CD14-positive monocyte (primary cell): Measurements from ENCODE around the gene BHLHE23. TPM values are rescaled to one million over a fixed set of nuclear protein-coding genes. Genes with fewer than 3 reads are reported as not detected.

Experiments used
- DNase-seq, 3 donors: peaks; one replicate each; pipeline ENCODE4 v3.0.0-alpha.2; 2011 to 2022
- H2AFZ ChIP-seq: 2 replicates; pipeline ENCODE4 v1.6.0; 2012; ENCODE audit warnings: mild to moderate bottlenecking, low read depth, low read length, inconsistent platforms; ENCODE audit not compliant: insufficient read depth, poor library complexity, severe bottlenecking
- H3K27ac ChIP-seq, 2 donors: 1 replicate in 1 of 2; 2 replicates in 1 of 2; pipeline ENCODE4 v1.5.1; 2012 to 2013; ENCODE audit warnings: low read length in 2 of 2, control low read depth in 1 of 2, inconsistent platforms in 1 of 2, low read depth in 1 of 2, mild to moderate bottlenecking in 1 of 2
- H3K27me3 ChIP-seq, 2 donors: one replicate each; pipeline versions ENCODE4 v1.6.0 to v1.6.1; 2011 to 2013; ENCODE audit warnings: low read length in 2 of 2; ENCODE audit not compliant: control insufficient read depth in 2 of 2, insufficient read depth in 2 of 2
- H3K36me3 ChIP-seq, 2 donors: replicated peaks in 1 of 2; 1 replicate in 1 of 2; 2 replicates in 1 of 2; pipeline versions ENCODE4 v1.5.1 to v1.6.1; 2012 to 2013; ENCODE audit warnings: low read length in 2 of 2, control low read depth in 1 of 2, inconsistent platforms in 1 of 2, mild to moderate bottlenecking in 1 of 2; ENCODE audit not compliant: insufficient read depth in 2 of 2, control insufficient read depth in 1 of 2
- H3K4me1 ChIP-seq, 2 donors: 1 replicate in 1 of 2; 2 replicates in 1 of 2; pipeline versions ENCODE4 v1.5.1 to v1.6.1; 2012 to 2013; ENCODE audit warnings: low read length in 2 of 2, control low read depth in 1 of 2, inconsistent platforms in 1 of 2, mild to moderate bottlenecking in 1 of 2, moderate library complexity in 1 of 2; ENCODE audit not compliant: insufficient read depth in 2 of 2, control insufficient read depth in 1 of 2
- H3K4me2 ChIP-seq: replicated peaks from 2 replicates; pipeline ENCODE3; 2012; ENCODE audit warnings: low read length, moderate library complexity, mild to moderate bottlenecking; ENCODE audit not compliant: poor library complexity, severe bottlenecking; ENCODE audit errors: extremely low read depth
- H3K4me3 ChIP-seq, 3 experiments: fragments of 200-600 bp in 1 of 3; sonication (generic) in 1 of 3; replicated peaks in 1 of 3; 1 replicate in 2 of 3; 2 replicates in 1 of 3; pipeline ENCODE4 v1.5.1; 2011 to 2013; ENCODE audit warnings: low read length in 3 of 3, mild to moderate bottlenecking in 3 of 3, control low read depth in 2 of 3, low read depth in 2 of 3, inconsistent platforms in 1 of 3, moderate library complexity in 1 of 3
- H3K79me2 ChIP-seq: 2 replicates; pipeline ENCODE4 v1.6.0; 2012; ENCODE audit warnings: mild to moderate bottlenecking, control low read depth, inconsistent platforms, low read length, moderate library complexity; ENCODE audit not compliant: insufficient read depth
- H3K9ac ChIP-seq: 2 replicates; pipeline ENCODE4 v1.6.0; 2017; ENCODE audit warnings: low read length, mild to moderate bottlenecking; ENCODE audit not compliant: insufficient read depth, poor library complexity, severe bottlenecking
- H3K9me3 ChIP-seq, 2 donors: replicated peaks in 1 of 2; 1 replicate in 1 of 2; 2 replicates in 1 of 2; pipeline versions ENCODE4 v1.5.1 to v1.6.1; 2012 to 2013; ENCODE audit warnings: low read length in 2 of 2, control low read depth in 1 of 2; ENCODE audit not compliant: control insufficient read depth in 1 of 2, insufficient read depth in 1 of 2
- H4K20me1 ChIP-seq: 2 replicates; pipeline ENCODE4 v1.6.0; 2012; ENCODE audit warnings: mild to moderate bottlenecking, low read length, control low read depth, moderate library complexity; ENCODE audit not compliant: insufficient read depth
- H3K27ac Mint-ChIP-seq, 7 donors: one replicate each; pipeline ENCODE4 v1.8.0; 2020; ENCODE audit warnings: mild to moderate bottlenecking in 7 of 7, mixed read lengths in 7 of 7, moderate library complexity in 6 of 7, inconsistent platforms in 2 of 7
- H3K27me3 Mint-ChIP-seq, 3 donors: one replicate each; pipeline ENCODE4 v1.8.0; 2021 to 2022; ENCODE audit warnings: low read depth in 3 of 3, mild to moderate bottlenecking in 3 of 3, mixed read lengths in 3 of 3, moderate library complexity in 3 of 3, inconsistent platforms in 1 of 3
- H3K36me3 Mint-ChIP-seq, 2 donors: one replicate each; pipeline ENCODE4 v1.8.0; 2020; ENCODE audit warnings: mixed read lengths in 2 of 2, inconsistent platforms in 1 of 2, mild to moderate bottlenecking in 1 of 2
- H3K4me1 Mint-ChIP-seq: one replicate; pipeline ENCODE4 v1.8.0; 2020; ENCODE audit warnings: mild to moderate bottlenecking, mixed read lengths
- H3K4me3 Mint-ChIP-seq, 2 donors: one replicate each; pipeline ENCODE4 v1.8.0; 2020; ENCODE audit warnings: mild to moderate bottlenecking in 2 of 2, mixed read lengths in 2 of 2, moderate library complexity in 1 of 2
- H3K9me3 Mint-ChIP-seq, 7 donors: one replicate each; pipeline ENCODE4 v1.8.0; 2020 to 2022; ENCODE audit warnings: mixed read lengths in 7 of 7, mild to moderate bottlenecking in 6 of 7, moderate library complexity in 6 of 7, inconsistent platforms in 2 of 7
- CTCF ChIP-seq: fragments of 200-600 bp; IDR thresholded peaks from one replicate; pipeline ENCODE4 v1.8.0; 2022; ENCODE audit warnings: antibody characterized with exemption, mild to moderate bottlenecking
- WGBS: methylation state at CpG from one replicate; pipeline ENCODE4 v1.1.5; 2013; ENCODE audit warnings: missing lambda C conversion rate; ENCODE audit not compliant: insufficient coverage; 5-methylcytosine and 5-hydroxymethylcytosine counted together
- intact Hi-C, 2 donors: fragments of 100-400 bp; cut with micrococcal nuclease; formaldehyde crosslinking; loops; one replicate each; pipeline versions ENCODE4 v1.15.0 to v1.15.1; 2023
- polyA plus RNA-seq, 3 donors: library from polyadenylated mRNA; depleted of rRNA in 1 of 3; unstranded in 2 of 3; stranded (reverse) in 1 of 3; fragments of 300-500 nt in 2 of 3; fragments of >200 nt in 1 of 3; fragmentation: Illumina TruSeq in 2 of 3; gene quantifications; 1 replicate in 2 of 3; 2 replicates in 1 of 3; pipeline ENCODE4 v1.2.3, GENCODE V29; 2012 to 2021

BHLHE23 gene
- polyA plus RNA-seq, 3 donors = not detected

- H3K27me3 Mint-ChIP-seq = peaks cover 3 to 16% (median 10%) of the 10 kb centered on the region in 3 donors
- Histone ChIP-seq H3K4me2 (no peak overlapping the region), H3K36me3 (no peaks in the 10 kb centered on the region), H3K9me3 (peaks cover 0 to 16% of the 10 kb centered on the region in 2 donors), H3K27me3 (no peaks in the 10 kb centered on the region), H3K27ac (no peak overlapping the region), H3K4me3 (no peak overlapping the region), H4K20me1 (no peaks in the 10 kb centered on the region), H3K4me1 (no peaks in the 10 kb centered on the region), H3K9ac (no peak overlapping the region), H3K79me2 (no peaks in the 10 kb centered on the region), H2AFZ (no peak overlapping the region)
- H3K36me3 Mint-ChIP-seq = no peaks in the 10 kb centered on the region
- DNase-seq = no peak
- no peak overlapping the region for H3K27ac Mint-ChIP-seq
- no peak for TF ChIP-seq CTCF
- 94% methylated on average over 5 of the region's 6 CpGs for WGBS
- H3K4me3 Mint-ChIP-seq = no peak overlapping the region
- intact Hi-C loops = no loop called here
- peaks cover 2 to 16% (median 6%) of the 10 kb centered on the region in 7 donors for H3K9me3 Mint-ChIP-seq
- H3K4me1 Mint-ChIP-seq = no peaks in the 10 kb centered on the region
Observed at GRCh38 chr20:63049191-63049518, 42.4 kb upstream of the BHLHE23 start.

- no peak overlapping the region for H3K4me2 ChIP-seq
- Mint-ChIP-seq H3K9me3 (peaks cover 2 to 18% (median 7%) of the 10 kb centered on the region in 7 donors), H3K4me3 (no peak overlapping the region), H3K27me3 (peaks cover 3 to 16% (median 10%) of the 10 kb centered on the region in 3 donors), H3K4me1 (no peaks in the 10 kb centered on the region), H3K36me3 (no peaks in the 10 kb centered on the region), H3K27ac (no peak overlapping the region)
- no peak overlapping the region for H3K9ac ChIP-seq
- no peak overlapping the region for H3K27ac ChIP-seq
- peaks cover 0 to 16% of the 10 kb centered on the region in 2 donors for H3K9me3 ChIP-seq
- no peaks in the 10 kb centered on the region for H4K20me1 ChIP-seq
- H3K79me2 ChIP-seq = no peaks in the 10 kb centered on the region
- no peaks in the 10 kb centered on the region for H3K36me3 ChIP-seq
- H3K4me3 ChIP-seq = no peak overlapping the region
- H3K27me3 ChIP-seq = no peaks in the 10 kb centered on the region
- H2AFZ ChIP-seq = no peak overlapping the region
- H3K4me1 ChIP-seq = no peaks in the 10 kb centered on the region
- WGBS = 95% methylated on average over 7 of the region's 12 CpGs
- TF ChIP-seq CTCF = no peak
- DNase-seq = no peak
- intact Hi-C loops = no loop called here
Observed at GRCh38 chr20:63048516-63049190, 41.9 kb upstream of the BHLHE23 start.
